K562 (cell line): ENCODE data around the gene DUSP10. TPM values are rescaled to one million over a fixed set of nuclear protein-coding genes. Genes with fewer than 3 reads are reported as not detected.

Experiments used
- ATAC-seq: fragments of 200-7000 bp; cut with Tn5 transposase; 3 replicates; pipeline ENCODE4 v1.9.1; 2020; ENCODE audit warnings: moderate library complexity
- BruUV-seq: library from RNA; stranded (reverse); fragments of 400-500 nt; replicated peaks from 2 replicates; lab custom pipeline; 2021; lab: Mats Ljungman, UMichigan
- CTCF ChIA-PET: fragments of 300-600 bp; formaldehyde crosslinking; extraction: SDS; loops from one replicate; lab custom pipeline; 2021; ENCODE audit warnings: low intra/inter-chr PET ratio; lab: Yijun Ruan, JAX
- POLR2A ChIA-PET: fragments of 300-600, 350-650 bp; sonication (Branson Sonifier 250); formaldehyde crosslinking; extraction: SDS; loops from one replicate; lab custom pipeline; 2021; ENCODE audit warnings: antibody characterized with exemption, inconsistent platforms; lab: Yijun Ruan, JAX
- DNase-seq, 4 experiments: peaks; one replicate each; pipeline versions ENCODE4 v3.0.0 to v3.0.0-alpha.2; 2011 to 2018; ENCODE audit warnings: low spot score in 3 of 4, mixed read lengths in 3 of 4; ENCODE audit errors: extremely low read depth in 1 of 4
- FAIRE-seq: peaks from 2 replicates; lab custom pipeline; 2011; peaks lifted over from hg19 to GRCh38; lab: Jason Lieb, UNC
- H2AFZ ChIP-seq: 2 replicates; pipeline ENCODE4 v1.6.0; 2011; ENCODE audit warnings: low read depth, low read length, control low read depth, inconsistent platforms
- H3K27ac ChIP-seq: fragments of 200-600 bp; 3 replicates; pipeline ENCODE4 v1.8.0; 2011; ENCODE audit warnings: low read depth, mild to moderate bottlenecking, control low read depth, inconsistent platforms, low read length, moderate library complexity, mixed read lengths; ENCODE audit errors: extremely low read depth
- H3K27me3 ChIP-seq, 2 experiments: fragments of 300-600 bp in 1 of 2; 2 replicates in 1 of 2; 3 replicates in 1 of 2; pipeline versions ENCODE4 v1.6.0 to v1.8.0; 2011; ENCODE audit warnings: inconsistent platforms in 2 of 2, low read length in 2 of 2, mild to moderate bottlenecking in 1 of 2, mixed read lengths in 1 of 2, moderate library complexity in 1 of 2; ENCODE audit not compliant: control insufficient read depth in 2 of 2, insufficient read depth in 2 of 2
- H3K36me3 ChIP-seq: fragments of 300-600 bp; 3 replicates; pipeline ENCODE4 v1.8.0; 2011; ENCODE audit warnings: mild to moderate bottlenecking, low read length, inconsistent platforms; ENCODE audit not compliant: control insufficient read depth, insufficient read depth
- H3K4me1 ChIP-seq, 2 experiments: fragments of 200-600 bp in 1 of 2; replicated peaks in 1 of 2; 2 replicates in 1 of 2; 3 replicates in 1 of 2; pipeline versions ENCODE4 v1.5.1 to v1.8.0; 2011; ENCODE audit warnings: inconsistent platforms in 2 of 2, low read length in 2 of 2, mild to moderate bottlenecking in 1 of 2, mixed read lengths in 1 of 2, moderate library complexity in 1 of 2; ENCODE audit not compliant: control insufficient read depth in 2 of 2, insufficient read depth in 2 of 2
- H3K4me2 ChIP-seq: 2 replicates; pipeline ENCODE4 v1.6.1; 2011; ENCODE audit warnings: low read length, control low read depth, inconsistent platforms, mixed read lengths; ENCODE audit not compliant: insufficient read depth
- H3K4me3 ChIP-seq: fragments of 200-600 bp; sonication (generic), shearing (Covaris generic); 2 replicates; pipeline ENCODE4 v1.5.1; 2016; ENCODE audit warnings: control low read depth, inconsistent platforms
- H3K79me2 ChIP-seq: fragments of 200-600 bp; 3 replicates; pipeline ENCODE4 v1.8.0; 2011; ENCODE audit warnings: low read length, inconsistent platforms; ENCODE audit not compliant: control insufficient read depth, insufficient read depth
- H3K9ac ChIP-seq, 2 experiments: 2 replicates each; pipeline versions ENCODE4 v1.6.0 to v1.6.1; 2011; ENCODE audit warnings: low read depth in 2 of 2, low read length in 2 of 2, control low read depth in 1 of 2, inconsistent platforms in 1 of 2, mild to moderate bottlenecking in 1 of 2, mixed read lengths in 1 of 2; ENCODE audit not compliant: insufficient read depth in 1 of 2
- H3K9me1 ChIP-seq: one replicate; pipeline ENCODE4 v1.6.0; 2011; ENCODE audit warnings: inconsistent platforms, mild to moderate bottlenecking, low read length, moderate library complexity; ENCODE audit not compliant: control insufficient read depth, insufficient read depth
- H3K9me3 ChIP-seq: replicated peaks from 2 replicates; pipeline ENCODE4 v1.5.1; 2011; ENCODE audit warnings: low read depth, low read length, inconsistent platforms; ENCODE audit not compliant: control insufficient read depth, insufficient read depth
- H4K20me1 ChIP-seq: replicated peaks from 2 replicates; pipeline ENCODE4 v1.6.1; 2011; ENCODE audit warnings: low read length, inconsistent platforms, mixed read lengths; ENCODE audit not compliant: control insufficient read depth, insufficient read depth
- BACH1 ChIP-seq: fragments of 200-800 bp; sonication (Bioruptor generic); IDR thresholded peaks from 2 replicates; pipeline ENCODE4 v1.6.1; 2016; ENCODE audit warnings: missing genetic modification characterization, missing compliant biosample characterization
- CBX5 ChIP-seq: IDR thresholded peaks from 2 replicates; pipeline ENCODE4 v1.6.1; 2014; ENCODE audit warnings: low read depth, borderline replicate concordance
- HDAC1 ChIP-seq, 2 experiments: fragments of 450-650 bp; IDR thresholded peaks; 2 replicates each; pipeline ENCODE4 v1.6.1; 2016 to 2017; ENCODE audit warnings: inconsistent platforms in 1 of 2, mild to moderate bottlenecking in 1 of 2, moderate library complexity in 1 of 2
- ILK ChIP-seq: fragments of 450-650 bp; IDR thresholded peaks from 2 replicates; pipeline ENCODE4 v1.6.1; 2016; ENCODE audit warnings: missing genetic modification characterization, low read depth, mild to moderate bottlenecking, missing compliant biosample characterization, moderate library complexity, borderline replicate concordance
- KDM5B ChIP-seq: fragments of 200-600 bp; sonication (generic); IDR thresholded peaks from 2 replicates; pipeline ENCODE4 v1.6.1; 2012; ENCODE audit warnings: low read depth, mild to moderate bottlenecking, moderate library complexity, low read length, control low read depth, inconsistent platforms; ENCODE audit not compliant: insufficient replicate concordance
- OTX1 ChIP-seq: fragments of 450-650 bp; formaldehyde crosslinking; IDR thresholded peaks from 2 replicates; pipeline ENCODE4 v1.4.0; 2022; ENCODE audit warnings: mild to moderate bottlenecking
- PCBP1 ChIP-seq: fragments of 200-400 bp; formaldehyde crosslinking; IDR thresholded peaks from 2 replicates; pipeline ENCODE4 v1.6.1; 2018; ENCODE audit warnings: mild to moderate bottlenecking, low read depth, low read length; ENCODE audit not compliant: poor library complexity, severe bottlenecking
- POLR2AphosphoS2 ChIP-seq: IDR thresholded peaks from 2 replicates; pipeline ENCODE4 v1.6.1; 2012; ENCODE audit warnings: low read length, improper control_type of control experiment
- ZNF175 ChIP-seq: fragments of 200-800 bp; sonication (Bioruptor generic); IDR thresholded peaks from 2 replicates; pipeline ENCODE4 v1.6.1; 2016; ENCODE audit warnings: low read depth, mild to moderate bottlenecking, missing genetic modification characterization, missing compliant biosample characterization
- ZNF79 ChIP-seq: fragments of 250-450 bp; sonication (Bioruptor Pico); IDR thresholded peaks from 2 replicates; pipeline ENCODE4 v1.4.0; 2020; ENCODE audit warnings: low read depth, mild to moderate bottlenecking, moderate library complexity
- ZZZ3 ChIP-seq: fragments of 450-650 bp; IDR thresholded peaks from 2 replicates; pipeline ENCODE4 v1.6.1; 2016; ENCODE audit warnings: antibody characterized with exemption, mild to moderate bottlenecking, moderate library complexity
- WGBS: fragments of 100-300 bp; shearing (Covaris generic); methylation state at CpG from one replicate; pipeline ENCODE4 v1.1.6; 2016; ENCODE audit warnings: low coverage, mixed read lengths; ENCODE audit not compliant: insufficient coverage; ENCODE audit errors: missing lambda C conversion rate; 5-methylcytosine and 5-hydroxymethylcytosine counted together
- in situ Hi-C: fragments of 300-500 bp; cut with MboI; formaldehyde crosslinking; loops from 4 replicates; pipeline ENCODE4 v1.15.0; 2018; ENCODE audit warnings: inconsistent platforms, mixed read lengths
- intact Hi-C: fragments of 100-400 bp; cut with micrococcal nuclease; formaldehyde crosslinking; loops from 2 replicates; pipeline ENCODE4 v1.14.2; 2022
- polyA plus RNA-seq, 8 experiments: library from polyadenylated mRNA; depleted of rRNA in 4 of 8; stranded (reverse) in 5 of 8; unstranded in 3 of 8; fragments of >200 nt; fragmentation: Nextera tagmentation in 2 of 8; fragmentation: Illumina TruSeq in 1 of 8; extraction: Ambion mirVana in 2 of 8; extraction: Trizol in 1 of 8; gene quantifications; 2 replicates each; pipeline versions ENCODE4 v1.2.1 to v1.2.3, GENCODE V29; 2011 to 2014; ENCODE audit warnings: inconsistent platforms in 1 of 8, missing spikeins in 1 of 8
- total RNA-seq, 7 experiments: library from RNA; depleted of rRNA in 6 of 7; stranded (reverse); fragments of >200 nt in 6 of 7; fragmentation: Illumina TruSeq in 2 of 7; extraction: Trizol in 2 of 7; gene quantifications; 2 replicates each; pipeline versions ENCODE4 v1.2.1 to v1.2.3, GENCODE V29; 2011 to 2021; ENCODE audit warnings: low replicate concordance in 1 of 7
- TF ChIP-seq, protein P1 (sequence below): fragments of 450-650 bp; formaldehyde crosslinking; conservative IDR thresholded peaks from 2 replicates; pipeline ENCODE4 v1.4.0; 2022; ENCODE audit warnings: mild to moderate bottlenecking, missing genetic modification characterization
- TF ChIP-seq, protein P2 (sequence below): fragments of 450-650 bp; formaldehyde crosslinking; IDR thresholded peaks from 2 replicates; pipeline ENCODE4 v1.4.0; 2022; ENCODE audit warnings: missing genetic modification characterization
- TF ChIP-seq, protein P3 (sequence below): IDR thresholded peaks from 2 replicates; pipeline ENCODE4 v1.6.1; 2011; ENCODE audit warnings: borderline replicate concordance, low read depth, mild to moderate bottlenecking, moderate library complexity, low read length; ENCODE audit not compliant: insufficient read depth, poor library complexity, severe bottlenecking

Gene DUSP10
- total and polyA plus RNA-seq, 9 of the 15 experiments (the other 6 are each of a cell fraction or from before 2014, with no cell fraction given) = 1.7 to 8.3 (median 6.1) TPM

DNA sequence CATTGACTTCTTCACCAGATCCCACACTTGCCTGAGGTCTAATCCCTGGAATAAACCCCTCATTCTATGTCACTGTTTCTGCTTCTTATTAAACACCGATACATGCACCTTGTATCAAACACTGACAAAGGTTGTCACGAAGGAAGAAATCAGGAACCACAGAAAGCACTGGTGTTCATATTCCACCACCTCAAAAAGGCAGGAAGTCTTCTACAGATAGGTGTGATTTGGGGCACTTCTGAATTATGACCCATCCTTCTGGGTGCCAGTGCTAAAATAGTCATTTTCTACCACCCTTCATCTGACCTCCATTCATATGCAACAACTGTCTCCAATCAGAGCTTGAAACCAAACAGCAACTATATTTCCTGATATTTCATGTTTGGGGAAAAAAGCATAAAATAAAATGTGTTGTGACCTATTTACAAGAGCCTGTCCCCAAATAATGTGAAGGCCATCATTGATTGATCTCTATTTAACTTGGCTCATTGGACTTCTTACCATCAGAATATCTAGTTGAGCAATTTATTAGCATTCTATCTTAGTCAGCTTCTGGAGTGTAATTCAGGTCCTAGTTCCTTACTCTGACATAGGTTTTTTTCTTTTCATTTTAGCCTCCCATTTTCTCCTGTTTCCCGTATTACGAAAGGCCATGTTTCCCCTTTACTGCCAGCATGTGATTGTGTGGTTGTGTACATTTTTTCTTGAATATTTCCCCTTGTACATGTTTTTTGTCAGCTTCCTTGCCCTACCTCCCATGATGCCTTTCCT is 43.1 kb downstream of the DUSP10 start:
- intact Hi-C loops = no loop called here
- Histone ChIP-seq H2AFZ (no peak overlapping the region), H3K4me2 (no peak overlapping the region), H3K9me3 (no peaks in the 10 kb centered on the region), H3K4me1 (no peaks in the 10 kb centered on the region; a peak in 1 of 5 replicates), H3K4me3 (no peak overlapping the region), H4K20me1 (no peaks in the 10 kb centered on the region), H3K79me2 (no peaks in the 10 kb centered on the region), H3K27ac (no peak overlapping the region), H3K27me3 (no peaks in the 10 kb centered on the region), H3K36me3 (peaks cover 6% of the 10 kb centered on the region; the same call in 2 of the 3 replicates), H3K9me1 (no peaks in the 10 kb centered on the region), H3K9ac (no peak overlapping the region)
- ChIA-PET CTCF (no interaction called here), POLR2A (interaction anchor here (1.0 kb wide), 2 partner anchors 10 to 18 kb away, joined by 3 to 4 read pairs; no protein-coding TSS in a partner anchor)
- FAIRE-seq (no peak), DNase-seq (no peak), ATAC-seq (no peak)
- 68% methylated on average over 4 of the region's 4 CpGs for WGBS
- no TSS peak for BruUV-seq
- in situ Hi-C loops = no loop called here
- 0 out of 2 replicates have a peak, but pooled peaks have one; percentile 71 for TF ChIP-seq OTX1
- no peak for TF ChIP-seq HDAC1 (IDR thresholded peaks at IDR 0.05)
- no peak for TF ChIP-seq ZZZ3
- TF ChIP-seq, protein P1, sequence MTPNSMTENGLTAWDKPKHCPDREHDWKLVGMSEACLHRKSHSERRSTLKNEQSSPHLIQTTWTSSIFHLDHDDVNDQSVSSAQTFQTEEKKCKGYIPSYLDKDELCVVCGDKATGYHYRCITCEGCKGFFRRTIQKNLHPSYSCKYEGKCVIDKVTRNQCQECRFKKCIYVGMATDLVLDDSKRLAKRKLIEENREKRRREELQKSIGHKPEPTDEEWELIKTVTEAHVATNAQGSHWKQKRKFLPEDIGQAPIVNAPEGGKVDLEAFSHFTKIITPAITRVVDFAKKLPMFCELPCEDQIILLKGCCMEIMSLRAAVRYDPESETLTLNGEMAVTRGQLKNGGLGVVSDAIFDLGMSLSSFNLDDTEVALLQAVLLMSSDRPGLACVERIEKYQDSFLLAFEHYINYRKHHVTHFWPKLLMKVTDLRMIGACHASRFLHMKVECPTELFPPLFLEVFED (CRISPR knock-in tag) = 0 out of 2 replicates have a peak, but pooled peaks have one; percentile 36
- 0 out of 2 replicates have a peak, but pooled peaks have one; percentile 57 for TF ChIP-seq POLR2AphosphoS2
- no peak for TF ChIP-seq KDM5B
- no peak for TF ChIP-seq CBX5
- TF ChIP-seq, protein P2, sequence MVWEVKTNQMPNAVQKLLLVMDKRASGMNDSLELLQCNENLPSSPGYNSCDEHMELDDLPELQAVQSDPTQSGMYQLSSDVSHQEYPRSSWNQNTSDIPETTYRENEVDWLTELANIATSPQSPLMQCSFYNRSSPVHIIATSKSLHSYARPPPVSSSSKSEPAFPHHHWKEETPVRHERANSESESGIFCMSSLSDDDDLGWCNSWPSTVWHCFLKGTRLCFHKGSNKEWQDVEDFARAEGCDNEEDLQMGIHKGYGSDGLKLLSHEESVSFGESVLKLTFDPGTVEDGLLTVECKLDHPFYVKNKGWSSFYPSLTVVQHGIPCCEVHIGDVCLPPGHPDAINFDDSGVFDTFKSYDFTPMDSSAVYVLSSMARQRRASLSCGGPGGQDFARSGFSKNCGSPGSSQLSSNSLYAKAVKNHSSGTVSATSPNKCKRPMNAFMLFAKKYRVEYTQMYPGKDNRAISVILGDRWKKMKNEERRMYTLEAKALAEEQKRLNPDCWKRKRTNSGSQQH = peak; percentile 81; the same call in 1 of the 2 replicates
- no peak for TF ChIP-seq PCBP1
- TF ChIP-seq, protein P3, sequence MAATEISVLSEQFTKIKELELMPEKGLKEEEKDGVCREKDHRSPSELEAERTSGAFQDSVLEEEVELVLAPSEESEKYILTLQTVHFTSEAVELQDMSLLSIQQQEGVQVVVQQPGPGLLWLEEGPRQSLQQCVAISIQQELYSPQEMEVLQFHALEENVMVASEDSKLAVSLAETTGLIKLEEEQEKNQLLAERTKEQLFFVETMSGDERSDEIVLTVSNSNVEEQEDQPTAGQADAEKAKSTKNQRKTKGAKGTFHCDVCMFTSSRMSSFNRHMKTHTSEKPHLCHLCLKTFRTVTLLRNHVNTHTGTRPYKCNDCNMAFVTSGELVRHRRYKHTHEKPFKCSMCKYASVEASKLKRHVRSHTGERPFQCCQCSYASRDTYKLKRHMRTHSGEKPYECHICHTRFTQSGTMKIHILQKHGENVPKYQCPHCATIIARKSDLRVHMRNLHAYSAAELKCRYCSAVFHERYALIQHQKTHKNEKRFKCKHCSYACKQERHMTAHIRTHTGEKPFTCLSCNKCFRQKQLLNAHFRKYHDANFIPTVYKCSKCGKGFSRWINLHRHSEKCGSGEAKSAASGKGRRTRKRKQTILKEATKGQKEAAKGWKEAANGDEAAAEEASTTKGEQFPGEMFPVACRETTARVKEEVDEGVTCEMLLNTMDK = no peak
- TF ChIP-seq BACH1 = 0 out of 2 replicates have a peak, but pooled peaks have one; percentile 3
- 0 out of 2 replicates have a peak, but pooled peaks have one; percentile 22 for TF ChIP-seq ILK
- TF ChIP-seq ZNF175 (CRISPR knock-in tag) = peak; percentile 50; the same call in 1 of the 2 replicates
- TF ChIP-seq ZNF79 (CRISPR knock-in tag) = peak; percentile 85
